ENCODE measurements around the gene HOXC5.

HOXC5 gene

DNA sequence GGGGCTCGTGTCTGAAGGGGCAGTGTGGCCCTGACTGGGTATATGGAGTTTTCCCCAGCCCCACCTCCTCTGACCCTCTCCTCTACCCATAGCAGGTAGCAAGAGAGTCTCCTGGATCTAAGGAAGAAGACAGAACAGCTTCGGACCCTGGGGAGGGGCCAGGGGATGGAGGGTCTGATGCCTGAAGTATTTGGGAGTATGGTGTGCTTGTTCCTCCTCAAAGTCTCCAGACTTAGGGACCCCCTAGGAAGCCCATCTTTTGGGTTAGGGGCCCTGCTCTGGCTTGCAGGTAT, 24.6 kb upstream of the HOXC5 start:
- TF ChIP-seq, protein P1, sequence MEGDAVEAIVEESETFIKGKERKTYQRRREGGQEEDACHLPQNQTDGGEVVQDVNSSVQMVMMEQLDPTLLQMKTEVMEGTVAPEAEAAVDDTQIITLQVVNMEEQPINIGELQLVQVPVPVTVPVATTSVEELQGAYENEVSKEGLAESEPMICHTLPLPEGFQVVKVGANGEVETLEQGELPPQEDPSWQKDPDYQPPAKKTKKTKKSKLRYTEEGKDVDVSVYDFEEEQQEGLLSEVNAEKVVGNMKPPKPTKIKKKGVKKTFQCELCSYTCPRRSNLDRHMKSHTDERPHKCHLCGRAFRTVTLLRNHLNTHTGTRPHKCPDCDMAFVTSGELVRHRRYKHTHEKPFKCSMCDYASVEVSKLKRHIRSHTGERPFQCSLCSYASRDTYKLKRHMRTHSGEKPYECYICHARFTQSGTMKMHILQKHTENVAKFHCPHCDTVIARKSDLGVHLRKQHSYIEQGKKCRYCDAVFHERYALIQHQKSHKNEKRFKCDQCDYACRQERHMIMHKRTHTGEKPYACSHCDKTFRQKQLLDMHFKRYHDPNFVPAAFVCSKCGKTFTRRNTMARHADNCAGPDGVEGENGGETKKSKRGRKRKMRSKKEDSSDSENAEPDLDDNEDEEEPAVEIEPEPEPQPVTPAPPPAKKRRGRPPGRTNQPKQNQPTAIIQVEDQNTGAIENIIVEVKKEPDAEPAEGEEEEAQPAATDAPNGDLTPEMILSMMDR (IDR thresholded peaks at IDR 0.05; ENCODE audit: control insufficient read depth, extremely low read depth, insufficient read depth): no peak
- DNase-seq (ENCODE audit: low read depth): no peak
- H3K4me3 ChIP-seq (ENCODE audit: low read depth, low read length): no peak overlapping the region

DNA sequence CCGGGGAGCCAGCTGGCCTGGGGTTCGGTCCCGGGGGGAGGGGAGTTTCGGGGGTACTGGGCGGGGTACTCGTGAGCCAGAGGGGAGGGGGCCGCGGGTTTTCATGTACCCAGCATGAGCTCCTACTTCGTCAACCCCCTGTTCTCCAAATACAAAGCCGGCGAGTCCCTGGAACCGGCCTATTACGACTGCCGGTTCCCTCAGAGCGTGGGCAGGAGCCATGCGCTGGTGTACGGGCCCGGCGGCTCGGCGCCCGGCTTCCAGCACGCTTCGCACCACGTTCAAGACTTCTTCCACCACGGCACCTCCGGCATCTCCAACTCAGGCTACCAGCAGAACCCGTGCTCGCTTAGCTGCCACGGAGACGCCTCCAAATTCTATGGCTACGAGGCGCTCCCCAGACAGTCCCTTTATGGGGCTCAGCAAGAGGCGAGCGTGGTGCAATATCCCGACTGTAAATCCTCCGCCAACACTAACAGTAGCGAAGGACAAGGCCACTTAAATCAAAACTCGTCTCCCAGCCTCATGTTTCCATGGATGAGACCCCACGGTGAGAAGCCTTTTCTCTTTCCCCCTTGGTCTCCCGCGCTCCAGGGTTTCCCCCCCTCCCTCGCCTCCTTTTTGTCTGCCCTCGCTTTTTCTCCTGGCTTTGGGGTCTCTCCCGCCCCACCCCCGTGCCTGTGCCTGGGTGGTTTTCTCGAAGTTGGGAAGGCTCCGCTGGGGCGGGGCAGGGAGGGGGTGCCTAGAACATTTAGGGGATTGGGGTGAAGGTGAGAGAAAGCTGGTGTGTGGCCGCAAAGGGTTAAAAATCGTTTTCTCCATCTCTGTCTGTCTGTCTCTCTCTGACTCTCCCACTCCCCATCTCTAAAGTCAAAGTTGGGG, 23.4 kb upstream of the HOXC5 start:
- H3K4me3 ChIP-seq (ENCODE audit: low read depth, low read length): no peak overlapping the region
- no peak for DNase-seq (ENCODE audit: low read depth)
- TF ChIP-seq, protein P1 (IDR thresholded peaks at IDR 0.05; ENCODE audit: control insufficient read depth, extremely low read depth, insufficient read depth): no peak

DNA sequence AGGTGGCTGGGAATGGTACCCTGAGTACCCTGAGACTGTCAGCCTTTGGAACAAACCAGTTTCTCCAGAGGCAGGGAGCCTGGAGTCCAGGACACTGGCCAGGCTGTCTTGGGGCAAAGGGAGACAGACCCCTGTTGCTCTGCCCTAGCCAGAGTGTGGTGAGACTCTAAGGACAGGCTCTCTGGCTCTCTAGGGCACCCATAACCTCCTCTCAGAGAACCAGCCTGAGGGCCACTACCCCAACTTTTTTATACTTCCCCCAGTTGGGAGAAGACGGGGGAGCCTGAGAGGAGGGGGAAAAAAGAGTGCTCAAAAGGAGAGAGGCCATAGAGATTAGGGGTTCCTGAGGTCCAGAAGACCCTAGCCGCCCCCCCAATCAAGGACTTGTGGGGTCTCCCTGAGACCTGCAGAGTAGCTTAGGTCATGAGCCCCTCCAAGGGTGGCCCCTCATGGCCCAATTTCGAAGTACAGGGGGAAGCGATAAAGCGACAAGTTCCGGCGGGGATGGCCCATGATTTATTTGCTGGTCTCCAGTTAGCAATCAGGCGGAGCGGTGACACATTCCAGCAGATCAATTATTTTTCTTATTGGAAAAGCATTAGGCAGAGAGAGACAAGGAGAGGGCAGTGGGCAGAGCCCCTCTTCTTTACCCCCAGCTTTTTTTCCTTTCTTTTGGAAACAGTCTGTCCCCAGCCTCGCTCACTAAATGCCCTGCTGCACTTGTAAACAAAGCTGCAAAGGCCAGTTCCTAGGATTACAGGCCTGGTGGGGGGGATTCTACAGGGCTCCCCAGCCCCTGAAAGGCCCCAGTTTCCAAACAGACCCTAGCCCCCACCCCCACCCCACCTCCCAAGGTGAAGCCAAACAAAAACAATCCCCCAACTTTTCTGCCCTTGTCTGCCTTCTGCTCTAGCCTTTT, 22.5 kb upstream of the HOXC5 start:
- TF ChIP-seq, protein P1 (IDR thresholded peaks at IDR 0.05; ENCODE audit: control insufficient read depth, extremely low read depth, insufficient read depth): no peak
- no peak overlapping the region for H3K4me3 ChIP-seq (ENCODE audit: low read depth, low read length)
- DNase-seq (ENCODE audit: low read depth): no peak

DNA sequence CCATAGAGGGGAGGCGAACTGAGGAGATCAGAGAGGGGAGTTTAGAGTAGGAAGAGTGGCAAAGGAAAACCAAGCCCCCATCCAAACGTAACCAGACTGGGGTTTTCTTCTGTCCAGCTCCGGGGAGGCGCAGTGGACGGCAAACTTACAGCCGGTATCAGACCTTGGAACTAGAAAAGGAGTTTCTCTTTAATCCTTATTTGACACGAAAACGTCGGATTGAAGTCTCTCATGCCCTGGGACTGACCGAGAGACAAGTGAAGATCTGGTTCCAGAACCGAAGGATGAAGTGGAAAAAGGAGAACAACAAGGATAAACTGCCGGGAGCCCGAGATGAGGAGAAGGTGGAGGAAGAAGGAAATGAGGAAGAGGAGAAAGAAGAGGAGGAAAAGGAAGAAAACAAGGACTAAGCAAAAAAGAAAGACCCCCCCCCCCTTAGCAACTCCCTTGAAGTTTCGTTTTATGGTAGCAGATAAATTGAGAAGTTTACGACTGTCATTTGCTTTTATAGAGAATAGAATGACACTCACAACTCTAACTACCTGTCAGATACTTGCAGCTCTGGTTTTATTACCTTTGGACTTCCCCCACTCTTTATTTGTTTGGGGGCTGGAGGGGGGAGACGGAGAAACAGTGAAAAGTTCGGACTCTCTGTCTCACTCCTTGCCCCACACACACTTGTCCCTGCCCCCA, 21.7 kb upstream of the HOXC5 start:
- no peak for DNase-seq (ENCODE audit: low read depth)
- no peak overlapping the region for H3K4me3 ChIP-seq (ENCODE audit: low read depth, low read length)
- TF ChIP-seq, protein P1 (IDR thresholded peaks at IDR 0.05; ENCODE audit: control insufficient read depth, extremely low read depth, insufficient read depth): no peak

DNA sequence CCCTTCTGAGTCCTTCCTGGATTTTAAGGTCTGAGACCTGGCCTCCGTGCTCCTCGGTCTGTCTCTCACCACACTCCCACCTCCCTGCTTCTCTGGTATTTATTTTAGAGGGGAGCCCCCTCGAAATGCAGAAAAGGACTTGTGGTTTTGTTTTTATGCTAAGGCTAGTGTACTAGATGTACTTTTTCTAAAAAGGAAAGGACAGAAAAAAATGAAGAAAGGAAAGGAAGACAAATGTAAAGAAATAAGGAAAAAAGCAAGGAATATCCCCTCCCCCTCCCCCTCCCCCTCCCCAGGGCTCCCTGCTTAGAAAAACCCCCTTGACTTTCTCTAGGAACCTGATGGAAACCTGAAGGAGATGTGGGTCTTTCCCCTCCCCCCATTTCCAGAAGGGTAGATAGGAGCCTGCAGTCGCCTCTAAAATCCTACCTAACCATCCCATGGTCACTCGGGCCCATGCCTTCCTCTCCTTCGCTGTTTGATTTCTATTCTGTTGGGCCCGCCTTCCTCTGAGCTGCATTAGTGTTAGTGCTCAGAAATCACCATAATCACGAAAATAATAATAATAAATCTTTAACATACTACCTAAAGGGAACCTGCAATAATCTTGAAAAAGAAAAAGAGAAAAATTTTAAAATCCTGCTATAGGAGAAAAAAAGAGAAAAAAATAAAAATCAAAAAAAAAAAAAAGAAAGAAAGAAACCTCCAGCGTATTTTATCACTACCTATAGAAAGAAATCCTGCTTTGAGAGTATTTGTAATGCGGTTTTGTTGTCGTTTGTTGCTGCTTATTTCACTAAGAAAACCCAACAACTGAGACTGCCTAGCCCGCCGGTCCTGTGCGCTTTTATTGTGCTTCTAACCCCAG, 21.0 kb upstream of the HOXC5 start:
- no peak overlapping the region for H3K4me3 ChIP-seq (ENCODE audit: low read depth, low read length)
- TF ChIP-seq, protein P1 (IDR thresholded peaks at IDR 0.05; ENCODE audit: control insufficient read depth, extremely low read depth, insufficient read depth): no peak
- DNase-seq (ENCODE audit: low read depth): no peak
